Measurements from ENCODE around the gene NELL1.

NELL1 gene

DNA sequence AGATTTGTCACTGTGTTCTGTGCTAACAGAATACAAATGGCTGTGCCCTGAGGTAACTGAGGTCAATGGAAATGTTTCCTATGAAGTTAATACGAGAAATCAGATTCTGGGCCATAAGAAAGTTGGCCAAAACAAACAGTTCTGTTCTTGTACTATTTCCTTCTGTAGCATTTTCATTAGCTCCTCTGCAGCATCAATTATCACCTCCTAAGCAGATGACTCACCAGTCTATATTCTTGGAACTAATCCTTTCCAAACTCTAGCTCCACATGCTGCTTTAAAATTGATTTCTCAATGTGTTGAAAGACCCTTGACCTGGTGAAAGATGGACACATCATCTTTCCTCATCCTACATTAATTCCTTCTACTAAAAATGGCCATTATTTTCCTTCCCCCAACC lies 736.0 kb downstream of the NELL1 start:
- in situ Hi-C loops (cut with MboI; ENCODE audit: low sequenced_read_pairs) = no loop called here

DNA sequence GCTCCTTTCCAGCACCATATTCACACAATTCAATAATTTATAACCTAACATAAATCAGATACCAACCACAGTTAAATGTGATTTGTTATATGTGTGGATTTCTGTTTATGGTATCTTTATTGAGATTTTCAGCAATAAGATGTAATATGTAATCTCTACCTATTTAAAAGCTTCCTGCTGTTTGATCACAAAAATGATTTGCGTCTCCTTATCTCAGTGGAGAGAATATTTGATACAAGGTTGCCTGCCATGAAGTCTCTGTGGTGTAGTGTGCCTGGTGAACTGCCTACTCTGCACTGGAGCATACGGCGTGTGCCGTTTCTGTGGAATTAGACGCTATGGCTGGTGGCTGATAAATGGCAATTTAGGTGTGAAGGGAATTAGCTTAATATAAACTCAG lies 741.1 kb downstream of the NELL1 start:
- in situ Hi-C loops (cut with MboI; ENCODE audit: low sequenced_read_pairs) = no loop called here

DNA sequence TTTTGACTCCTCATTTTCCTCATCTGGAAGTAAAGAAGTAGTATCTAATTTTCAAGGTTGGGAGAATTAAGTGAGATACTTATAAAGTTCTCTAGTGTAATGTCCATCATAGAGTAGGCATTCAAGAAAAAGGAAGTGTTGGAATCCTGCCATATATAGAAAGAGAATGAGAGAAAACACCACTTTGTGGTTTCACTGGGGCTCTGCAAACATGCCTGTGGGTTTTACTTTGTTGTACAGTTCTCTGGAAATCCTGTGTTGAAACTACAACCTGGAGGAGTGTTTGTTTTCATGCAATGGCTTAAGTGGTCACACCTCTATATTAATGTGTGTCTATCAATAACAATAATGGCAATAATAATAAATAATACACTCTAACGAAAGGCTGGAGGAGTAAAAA lies 741.7 kb downstream of the NELL1 start:
- in situ Hi-C loops (cut with MboI; ENCODE audit: low sequenced_read_pairs) = no loop called here

DNA sequence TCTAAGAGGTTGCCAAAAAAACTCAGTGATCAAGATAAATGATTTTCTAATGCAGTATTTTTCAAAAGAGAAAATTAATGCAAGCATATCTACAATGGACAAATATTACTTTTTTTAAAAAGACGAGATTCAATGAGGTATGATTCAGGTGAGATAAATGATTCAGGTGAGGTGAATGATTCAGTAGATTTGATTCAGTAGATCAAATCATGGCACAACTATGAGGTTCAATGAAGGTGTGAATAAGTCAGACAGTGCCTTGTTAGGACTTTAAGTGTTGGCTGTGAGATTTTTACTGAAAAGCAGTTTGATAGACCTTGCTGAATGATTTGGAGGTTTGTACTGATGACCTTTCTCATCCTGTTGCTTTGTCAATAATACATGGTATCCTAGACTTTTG lies 742.2 kb downstream of the NELL1 start:
- in situ Hi-C loops (cut with MboI; ENCODE audit: low sequenced_read_pairs) = no loop called here

DNA sequence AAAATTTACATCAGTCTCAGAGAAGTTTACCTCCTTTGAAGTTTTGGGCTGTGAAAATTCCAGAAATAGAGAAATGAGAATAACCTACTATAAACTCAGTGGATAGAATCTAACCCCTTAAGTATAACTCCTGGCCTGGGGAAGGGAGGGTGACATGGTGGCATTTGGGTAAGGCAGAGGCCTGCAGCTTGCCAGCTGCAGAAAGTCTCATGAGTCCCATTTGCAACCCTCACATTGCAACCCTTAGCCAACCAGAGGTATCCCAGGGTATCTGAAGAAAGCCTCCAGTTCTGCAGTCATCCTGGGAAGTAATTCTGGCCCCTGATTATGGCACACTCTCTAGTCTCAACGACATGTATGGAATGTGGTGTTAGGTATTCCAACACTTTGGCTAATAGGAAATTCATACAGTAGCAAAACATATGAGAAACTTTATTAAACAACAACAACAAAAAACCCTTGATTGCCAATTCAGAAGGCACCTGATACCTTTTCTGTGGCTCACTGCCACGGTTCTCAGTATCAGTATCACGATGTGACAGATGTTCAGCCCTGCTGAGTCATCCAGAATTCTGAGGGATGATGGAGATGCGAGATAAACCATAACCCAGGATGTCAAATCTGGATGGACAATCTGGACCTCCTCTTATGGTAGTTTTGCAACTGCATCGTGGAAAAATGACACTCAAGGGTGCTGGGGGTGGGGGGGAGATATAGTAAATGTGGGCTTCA lies 743.4 kb downstream of the NELL1 start:
- in situ Hi-C loops (cut with MboI; ENCODE audit: low sequenced_read_pairs) = no loop called here

DNA sequence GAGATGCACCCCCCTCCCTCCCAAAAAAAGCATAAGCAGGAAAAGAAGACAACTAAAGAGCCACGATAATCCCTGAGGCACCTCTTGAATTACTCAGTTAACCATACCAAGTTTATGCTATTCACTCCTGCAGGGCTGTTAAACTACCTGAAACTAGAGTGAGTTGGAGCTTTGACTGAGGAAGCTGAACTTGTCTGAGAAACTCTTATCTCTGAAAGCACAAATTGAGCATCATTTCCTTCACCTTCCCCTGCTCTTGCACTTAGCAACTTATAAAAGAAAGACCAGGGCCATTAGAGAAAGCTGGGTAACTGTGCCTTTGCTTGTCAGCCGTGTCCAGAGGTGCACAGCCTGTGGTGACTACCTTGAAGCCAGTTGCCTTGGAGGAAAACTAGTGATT lies 745.6 kb downstream of the NELL1 start:
- in situ Hi-C loops (cut with MboI; ENCODE audit: low sequenced_read_pairs) = no loop called here

DNA sequence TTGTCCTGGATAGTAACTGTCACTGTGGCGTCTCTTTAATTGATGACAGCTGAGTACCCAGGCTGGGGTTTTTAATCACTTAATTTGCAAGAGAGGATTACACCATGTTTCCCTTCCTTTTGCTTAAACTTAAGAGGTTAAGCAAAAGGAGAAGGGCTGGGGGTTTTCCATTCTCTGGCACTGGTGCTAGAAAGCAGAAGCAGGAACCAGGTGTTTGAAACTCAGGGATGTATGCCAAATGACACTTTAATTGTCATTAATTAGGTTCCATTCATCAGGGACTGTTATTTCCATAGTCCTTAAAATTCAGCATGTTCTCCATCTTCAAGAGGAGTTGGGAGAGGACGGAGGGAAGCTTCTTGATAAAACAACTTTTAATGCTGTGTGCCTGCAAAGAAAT lies 746.2 kb downstream of the NELL1 start:
- in situ Hi-C loops (cut with MboI; ENCODE audit: low sequenced_read_pairs) = no loop called here

DNA sequence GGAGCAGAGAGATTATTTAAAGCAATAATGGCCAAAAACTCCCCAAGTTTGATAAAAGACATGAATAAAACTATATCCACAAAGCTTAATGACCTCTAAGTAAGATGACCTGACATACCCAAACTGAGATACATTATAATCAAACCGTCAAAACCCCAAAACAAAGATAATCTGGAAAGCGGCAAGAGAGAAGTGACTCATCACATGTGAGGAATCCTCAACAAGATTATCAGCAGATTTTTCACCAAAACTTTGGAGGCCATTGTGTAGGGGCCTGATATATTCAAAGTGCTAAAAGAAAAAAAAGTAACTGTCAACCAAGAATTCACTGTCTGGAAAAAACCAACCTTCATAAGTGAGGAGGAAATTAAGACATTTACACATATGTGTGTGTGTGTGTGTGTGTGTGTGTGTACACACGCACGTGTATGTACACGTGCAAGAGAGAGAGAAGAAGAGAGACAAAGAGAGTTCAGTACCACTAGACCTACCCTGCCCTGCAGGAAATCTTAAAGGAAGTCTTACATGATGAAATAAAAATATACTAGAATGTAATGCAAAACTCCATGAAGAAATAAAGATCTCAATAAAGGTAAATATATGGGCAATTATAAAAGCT lies 752.4 kb downstream of the NELL1 start:
- in situ Hi-C loops (cut with MboI; ENCODE audit: low sequenced_read_pairs) = no loop called here

DNA sequence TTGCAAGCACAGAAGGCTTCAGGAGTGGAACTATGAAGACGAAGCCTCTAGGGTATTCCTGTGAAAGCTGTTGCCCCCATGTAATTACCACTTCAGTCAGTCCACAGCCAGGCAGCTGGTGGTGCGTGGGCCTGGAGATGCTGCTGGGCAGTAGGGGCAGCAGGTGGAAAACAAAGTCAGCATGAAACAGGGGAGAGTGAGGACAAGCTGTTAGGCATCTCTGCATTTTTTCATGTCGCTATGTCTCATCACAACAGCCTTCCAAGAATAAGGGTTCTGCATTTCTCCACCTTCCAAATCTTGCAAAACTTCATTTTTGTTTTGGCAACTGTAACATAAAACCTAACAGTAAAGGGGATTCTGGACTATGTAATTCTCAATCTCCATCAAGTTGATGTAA lies 757.5 kb downstream of the NELL1 start:
- in situ Hi-C loops (cut with MboI; ENCODE audit: low sequenced_read_pairs) = no loop called here

DNA sequence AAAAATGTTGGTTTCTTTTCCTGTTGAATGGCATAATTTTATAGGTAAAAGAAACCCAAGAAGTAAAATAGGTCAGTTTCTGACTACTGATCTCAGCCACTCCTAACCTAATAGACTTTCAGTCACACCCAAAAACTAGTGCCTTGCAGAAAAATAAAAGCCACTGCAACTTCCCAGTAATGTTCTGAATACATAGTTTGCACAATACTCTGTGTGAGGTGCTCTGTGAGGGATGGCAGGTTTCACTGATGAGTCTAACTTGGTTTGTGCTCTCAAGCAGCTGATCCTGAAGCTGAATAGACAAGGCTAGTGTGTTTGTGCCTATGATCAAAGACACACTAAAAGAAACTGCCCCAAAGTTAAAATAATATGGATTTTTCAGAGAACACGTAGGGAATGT lies 758.3 kb downstream of the NELL1 start:
- in situ Hi-C loops (cut with MboI; ENCODE audit: low sequenced_read_pairs) = no loop called here

DNA sequence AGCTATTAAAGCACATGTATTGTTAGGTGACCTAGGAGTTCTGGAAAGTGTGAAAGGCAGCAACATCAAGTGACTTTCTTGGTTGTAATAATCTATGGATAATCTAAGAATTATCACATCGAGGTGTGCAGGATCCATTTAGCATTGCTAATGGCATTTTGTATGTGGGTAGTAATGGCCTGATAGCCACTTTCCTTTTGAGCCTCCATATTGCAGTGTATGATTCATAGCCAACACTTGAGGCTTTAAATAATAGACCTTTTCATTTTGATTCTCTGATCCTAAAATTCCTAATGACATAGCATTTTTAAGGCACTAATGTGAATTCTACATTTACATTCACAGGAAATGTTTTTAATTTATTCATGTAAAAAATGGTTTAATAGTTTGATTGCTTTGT lies 759.4 kb downstream of the NELL1 start:
- in situ Hi-C loops (cut with MboI; ENCODE audit: low sequenced_read_pairs) = no loop called here

DNA sequence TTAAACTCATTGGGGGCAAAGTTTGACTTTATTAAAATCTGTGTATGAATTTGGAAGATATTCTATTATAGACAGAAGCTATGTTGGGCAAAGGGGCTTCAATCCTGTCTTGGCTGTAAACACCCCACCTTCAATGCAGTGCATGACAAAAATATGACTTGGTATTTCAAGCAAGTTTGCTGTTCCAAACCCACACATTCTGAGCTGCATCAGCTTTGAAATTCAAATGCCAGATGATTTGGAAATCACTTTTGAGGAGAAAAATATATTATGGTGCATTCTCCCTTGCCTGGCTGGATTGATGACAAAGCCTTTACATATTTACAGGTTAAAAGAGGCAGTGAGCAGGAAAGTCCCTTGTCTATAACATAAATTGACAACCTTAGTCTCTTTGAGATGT lies 760.0 kb downstream of the NELL1 start:
- in situ Hi-C loops (cut with MboI; ENCODE audit: low sequenced_read_pairs) = no loop called here

DNA sequence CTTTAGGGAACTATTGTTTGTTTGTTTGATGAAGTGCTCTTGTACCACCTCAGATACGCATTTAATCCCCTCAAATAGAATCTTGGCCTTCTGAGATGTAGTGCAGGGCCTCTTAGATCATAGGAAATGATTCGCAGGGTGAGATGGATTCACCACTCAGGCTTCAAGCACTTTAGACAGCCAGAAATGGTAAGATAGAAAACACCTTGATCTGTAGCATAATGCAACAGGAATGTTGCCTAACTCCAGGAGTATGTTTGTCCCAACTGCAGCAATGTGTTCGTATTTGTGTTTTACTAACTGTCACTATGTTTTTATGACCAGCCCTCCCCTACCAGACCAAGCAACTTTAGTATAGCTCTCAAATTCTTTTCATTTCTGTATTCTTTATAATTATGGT lies 761.2 kb downstream of the NELL1 start:
- in situ Hi-C loops (cut with MboI; ENCODE audit: low sequenced_read_pairs) = no loop called here

DNA sequence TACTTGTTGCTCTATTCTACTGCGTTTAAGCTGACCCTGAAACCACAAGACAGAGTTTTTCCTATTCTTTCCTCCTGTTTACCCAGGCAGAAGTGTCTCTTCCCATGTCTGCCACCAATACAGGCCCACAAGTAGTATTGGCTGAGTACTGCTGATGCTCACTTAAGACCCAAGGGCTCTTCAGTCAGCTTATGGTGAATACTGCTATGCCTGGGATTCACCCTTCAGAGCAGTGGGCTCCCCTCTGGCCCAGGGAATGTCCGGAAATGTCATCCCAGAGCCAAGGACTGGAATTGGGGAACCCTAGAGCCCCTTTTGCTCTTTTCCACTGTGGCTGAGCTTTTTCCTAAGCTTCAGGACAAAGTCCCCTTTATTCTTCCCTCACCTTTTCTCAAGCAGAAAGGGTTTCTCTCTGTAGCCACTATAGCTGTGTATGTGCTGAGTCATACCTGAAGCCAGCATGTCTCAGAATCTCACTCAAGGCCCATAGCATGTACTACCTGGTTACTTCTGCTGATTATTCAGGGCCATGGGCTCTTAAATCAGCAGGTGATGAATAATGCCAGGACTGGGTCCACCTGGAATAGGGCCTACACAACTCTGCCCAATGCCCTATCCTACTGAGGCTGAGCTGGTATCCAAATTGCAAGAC lies 777.7 kb downstream of the NELL1 start:
- in situ Hi-C loops (cut with MboI; ENCODE audit: low sequenced_read_pairs) = no loop called here

DNA sequence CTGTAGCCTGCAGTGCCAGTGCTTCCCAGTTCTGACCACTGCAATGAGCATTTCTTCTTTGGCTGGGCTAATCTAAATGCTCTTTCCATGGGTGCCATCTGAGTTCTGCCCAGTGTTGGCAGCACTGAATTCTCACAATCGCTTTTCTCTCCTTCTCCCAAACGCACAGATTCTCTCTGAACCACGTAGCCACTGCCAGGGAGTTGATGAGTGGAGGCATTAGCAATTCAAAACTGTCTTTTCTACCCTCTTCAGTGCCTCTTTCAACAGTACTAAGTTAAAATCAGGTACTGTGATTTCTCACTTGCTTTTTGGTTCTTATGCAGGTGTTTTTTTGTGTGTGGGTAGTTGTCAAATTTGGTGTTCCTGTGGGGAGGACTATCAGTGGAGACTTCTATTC lies 778.5 kb downstream of the NELL1 start:
- in situ Hi-C loops (cut with MboI; ENCODE audit: low sequenced_read_pairs) = no loop called here

DNA sequence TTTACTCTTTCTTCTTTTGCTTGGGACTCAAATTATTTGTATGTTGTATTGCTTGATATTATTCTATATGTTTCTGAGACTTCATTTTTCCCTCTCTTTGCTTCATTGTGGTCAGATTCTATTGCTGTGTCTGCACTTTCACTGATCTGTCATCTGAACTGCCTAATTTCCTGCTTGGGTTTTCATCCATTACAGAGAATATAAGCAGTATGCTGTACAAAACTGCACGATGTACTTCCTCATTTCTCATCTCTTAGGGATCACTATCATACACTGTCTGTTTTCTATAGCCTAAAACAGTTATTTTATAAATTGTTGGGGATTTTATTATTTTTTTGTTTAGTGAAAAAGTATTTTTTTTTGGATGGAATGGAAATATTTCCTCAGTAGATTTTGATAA lies 786.8 kb downstream of the NELL1 start:
- in situ Hi-C loops (cut with MboI; ENCODE audit: low sequenced_read_pairs) = no loop called here

DNA sequence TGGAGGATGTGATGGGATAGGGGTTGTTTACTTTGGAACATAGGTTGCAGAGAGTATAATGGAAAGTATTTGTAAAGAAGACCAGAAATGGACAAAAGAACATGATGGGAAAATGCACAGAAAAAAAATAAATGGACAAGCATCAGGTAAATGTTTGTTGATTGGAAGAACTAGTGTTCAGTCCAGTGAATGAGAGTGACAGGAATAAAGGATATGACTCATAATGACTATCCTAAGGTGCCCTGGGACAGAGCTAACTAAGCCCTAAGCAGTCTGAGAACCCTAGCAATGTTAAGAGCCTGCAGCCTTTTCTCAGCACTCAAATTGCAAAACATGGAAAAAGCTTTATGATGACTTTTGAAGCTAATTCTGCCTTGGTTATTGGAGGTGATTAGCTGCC lies 790.7 kb downstream of the NELL1 start:
- in situ Hi-C loops (cut with MboI; ENCODE audit: low sequenced_read_pairs) = no loop called here

DNA sequence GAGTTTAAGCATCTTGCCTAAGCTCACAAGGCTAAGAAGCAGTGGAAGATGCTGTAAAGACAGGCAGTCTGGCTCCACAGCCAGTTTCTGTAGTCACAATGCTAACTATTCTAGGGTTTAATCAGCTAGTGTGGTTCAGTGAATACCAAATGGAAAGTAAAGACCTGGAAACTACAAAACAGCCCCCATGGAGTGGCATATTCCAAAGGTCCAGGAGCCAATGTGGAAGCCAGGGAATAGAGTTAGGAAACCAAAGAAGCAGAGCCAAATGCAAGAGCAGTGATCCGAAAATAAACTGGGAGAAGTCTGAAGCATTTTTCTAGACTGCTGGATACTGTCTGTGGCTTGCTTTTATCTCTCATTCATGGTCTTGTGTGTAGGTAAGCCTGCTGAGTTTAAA lies 792.3 kb downstream of the NELL1 start:
- in situ Hi-C loops (cut with MboI; ENCODE audit: low sequenced_read_pairs) = no loop called here

DNA sequence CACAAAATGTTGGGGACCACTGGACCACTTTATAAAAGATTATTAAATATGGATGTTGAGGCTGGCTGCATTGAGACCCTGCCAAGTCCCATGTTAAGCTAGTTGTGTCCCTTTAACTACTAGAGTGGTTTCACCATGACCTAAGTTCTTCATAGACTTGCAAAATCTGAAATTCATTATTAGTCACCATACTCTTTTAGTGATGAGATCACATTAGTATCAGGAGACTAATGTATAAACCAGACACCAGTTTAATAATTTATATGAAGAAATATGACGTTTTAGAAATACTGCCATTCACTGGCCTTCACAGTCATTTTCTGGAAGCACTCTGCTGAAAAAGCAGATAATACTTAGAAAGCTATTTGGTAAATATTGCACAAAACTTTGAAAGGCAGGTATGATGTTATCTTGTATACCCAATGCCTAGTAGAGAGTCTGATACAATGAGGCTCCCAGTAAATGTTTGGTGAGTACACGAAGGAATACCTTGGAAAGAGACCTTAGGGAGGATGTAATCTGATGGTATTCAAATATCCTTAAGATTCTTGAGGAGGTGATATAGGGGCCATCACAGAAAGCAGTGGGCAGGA lies 795.3 kb downstream of the NELL1 start:
- in situ Hi-C loops (cut with MboI; ENCODE audit: low sequenced_read_pairs) = no loop called here

DNA sequence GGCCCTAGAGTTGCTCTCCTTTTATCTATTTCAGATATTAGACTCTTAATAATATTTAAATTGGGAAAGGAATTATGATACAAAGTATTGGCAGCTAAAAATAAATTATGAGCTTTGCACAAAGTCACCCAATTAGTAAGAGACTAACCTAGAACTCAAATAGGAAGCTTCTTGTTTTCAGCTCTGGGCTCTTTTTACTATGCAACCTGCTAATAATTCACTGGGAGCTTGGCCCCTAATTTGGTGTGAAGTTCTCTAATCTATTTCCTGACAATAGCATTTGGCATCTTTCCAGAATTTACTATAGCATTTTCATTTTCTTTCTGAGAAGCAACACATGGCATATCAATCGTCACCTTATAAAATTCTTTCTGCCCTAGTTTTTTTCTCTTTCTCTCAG lies 795.8 kb downstream of the NELL1 start:
- in situ Hi-C loops (cut with MboI; ENCODE audit: low sequenced_read_pairs) = no loop called here

DNA sequence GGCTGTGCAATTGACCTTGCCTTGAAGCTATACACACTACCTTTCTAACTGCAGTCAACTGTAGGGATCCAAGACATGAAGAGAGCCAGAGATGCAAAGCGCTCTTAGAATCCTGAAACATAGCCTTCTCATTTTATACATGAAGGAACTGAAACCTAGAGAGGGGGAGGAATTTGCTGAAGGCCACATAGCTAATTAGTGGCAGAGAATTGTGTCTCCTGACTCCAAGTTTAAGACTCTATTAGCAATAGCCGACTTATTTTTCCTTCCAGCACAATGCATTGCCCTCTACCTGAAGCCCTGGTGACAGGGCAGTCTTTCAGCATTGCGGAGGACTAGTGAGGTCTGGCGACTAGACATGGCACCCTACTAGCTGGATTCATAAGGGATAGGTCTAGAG lies 796.5 kb downstream of the NELL1 start:
- in situ Hi-C loops (cut with MboI; ENCODE audit: low sequenced_read_pairs) = no loop called here

DNA sequence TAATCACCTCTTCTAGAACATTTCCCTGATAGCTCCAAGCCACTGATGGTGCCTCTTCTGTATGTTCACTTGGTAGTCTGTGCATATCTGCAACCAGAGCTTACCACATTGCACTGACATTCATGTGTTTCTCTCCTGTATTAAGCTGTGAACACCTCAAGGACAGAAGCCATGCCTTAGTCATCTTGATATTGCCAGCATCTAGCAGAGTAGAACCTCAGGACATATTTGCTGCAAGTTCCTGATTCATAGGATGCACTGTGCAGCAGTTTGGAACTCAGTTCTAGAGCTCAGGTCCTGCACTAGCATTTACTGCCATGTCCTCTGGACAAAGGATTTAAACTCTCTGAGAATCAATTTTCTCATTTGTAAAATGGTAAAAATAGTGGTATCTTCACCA lies 801.1 kb downstream of the NELL1 start:
- in situ Hi-C loops (cut with MboI; ENCODE audit: low sequenced_read_pairs) = no loop called here

Measured in hTERT RPE-1 (cell line).